GM20000 (cell line): ENCODE results near the gene POLR3B.
"Not testable (repeated sequence)": the region's sequence is repeated elsewhere in the genome, so short reads cannot be mapped to it uniquely, and the experiment has no call there.

Experiments used
- DNase-seq: peaks from one replicate; pipeline ENCODE4 v3.0.0; 2012; ENCODE audit warnings: low spot score
- TF ChIP-seq, protein P1 (sequence below): IDR thresholded peaks from 2 replicates; pipeline ENCODE4 v1.5.1; 2012; ENCODE audit warnings: mild to moderate bottlenecking, control low read depth; ENCODE audit errors: extremely low read depth, missing control alignments

The POLR3B gene

DNA sequence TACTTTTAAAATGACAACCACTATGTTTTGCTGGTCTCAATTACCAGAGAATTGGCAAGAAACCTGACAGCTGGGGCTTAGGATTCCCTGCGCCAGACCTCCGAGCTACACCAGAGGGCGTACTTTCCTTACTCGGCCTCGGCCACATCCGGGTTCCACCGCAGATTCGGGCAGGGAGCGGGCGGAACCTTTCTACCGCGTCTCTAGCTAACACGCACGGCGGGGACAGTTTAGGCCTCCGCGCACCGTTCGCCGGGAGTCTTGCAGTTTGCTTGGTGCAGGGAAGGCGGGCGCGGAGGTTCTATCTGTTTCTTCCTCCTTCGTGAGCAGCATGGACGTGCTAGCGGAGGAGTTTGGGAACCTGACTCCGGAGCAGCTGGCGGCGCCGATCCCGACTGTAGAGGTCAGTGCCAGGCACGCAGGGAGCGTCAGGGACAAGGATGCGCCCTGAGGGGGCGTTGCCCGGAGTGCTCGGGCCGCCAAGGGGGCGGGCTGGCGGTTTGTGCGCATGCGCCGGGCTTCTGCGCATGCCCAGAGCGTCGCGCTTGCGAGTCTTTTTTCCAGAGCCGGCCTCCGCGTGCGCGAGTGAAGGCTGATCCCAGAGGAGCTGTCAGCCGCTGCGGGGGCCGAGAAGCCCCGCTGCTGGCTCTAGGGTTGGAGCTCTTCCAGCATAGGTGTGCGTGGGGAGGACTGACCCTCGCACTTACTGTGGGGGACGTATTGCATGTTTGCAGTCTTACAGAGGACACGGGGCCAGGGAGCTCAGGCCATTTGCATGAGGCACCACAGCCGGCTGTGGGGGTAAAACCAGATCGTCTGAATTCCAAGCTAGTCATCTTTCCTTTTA, at the start of gene POLR3B:
Gene POLR3B, plus strand, starts transcription at position 200 of the 847 bp plus-strand sequence. Its CDS starts 132 bp downstream, at position 332.
- TF ChIP-seq, protein P1, sequence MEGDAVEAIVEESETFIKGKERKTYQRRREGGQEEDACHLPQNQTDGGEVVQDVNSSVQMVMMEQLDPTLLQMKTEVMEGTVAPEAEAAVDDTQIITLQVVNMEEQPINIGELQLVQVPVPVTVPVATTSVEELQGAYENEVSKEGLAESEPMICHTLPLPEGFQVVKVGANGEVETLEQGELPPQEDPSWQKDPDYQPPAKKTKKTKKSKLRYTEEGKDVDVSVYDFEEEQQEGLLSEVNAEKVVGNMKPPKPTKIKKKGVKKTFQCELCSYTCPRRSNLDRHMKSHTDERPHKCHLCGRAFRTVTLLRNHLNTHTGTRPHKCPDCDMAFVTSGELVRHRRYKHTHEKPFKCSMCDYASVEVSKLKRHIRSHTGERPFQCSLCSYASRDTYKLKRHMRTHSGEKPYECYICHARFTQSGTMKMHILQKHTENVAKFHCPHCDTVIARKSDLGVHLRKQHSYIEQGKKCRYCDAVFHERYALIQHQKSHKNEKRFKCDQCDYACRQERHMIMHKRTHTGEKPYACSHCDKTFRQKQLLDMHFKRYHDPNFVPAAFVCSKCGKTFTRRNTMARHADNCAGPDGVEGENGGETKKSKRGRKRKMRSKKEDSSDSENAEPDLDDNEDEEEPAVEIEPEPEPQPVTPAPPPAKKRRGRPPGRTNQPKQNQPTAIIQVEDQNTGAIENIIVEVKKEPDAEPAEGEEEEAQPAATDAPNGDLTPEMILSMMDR: peak; percentile 87
- DNase-seq: peak; percentile 89

DNA sequence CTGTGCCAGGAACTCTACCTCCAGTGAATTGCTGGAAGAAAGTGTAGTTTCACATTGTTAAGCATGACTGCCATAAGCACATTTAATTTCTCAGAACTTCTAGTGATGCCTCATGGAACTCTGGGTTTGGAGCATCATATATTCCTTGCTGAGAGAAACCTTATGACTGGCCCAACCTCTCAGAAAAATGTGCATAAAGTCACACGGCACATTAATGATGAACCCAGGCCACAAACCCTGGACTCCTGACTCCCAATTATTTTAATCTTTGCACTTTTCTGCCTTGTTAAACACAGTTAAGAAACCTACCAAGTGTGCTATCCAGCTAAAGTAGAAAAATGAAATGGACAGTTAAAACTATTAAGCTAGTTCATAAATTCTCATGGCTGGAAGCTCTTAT, 49.4 kb upstream of the POLR3B start:
- no peak for DNase-seq

DNA sequence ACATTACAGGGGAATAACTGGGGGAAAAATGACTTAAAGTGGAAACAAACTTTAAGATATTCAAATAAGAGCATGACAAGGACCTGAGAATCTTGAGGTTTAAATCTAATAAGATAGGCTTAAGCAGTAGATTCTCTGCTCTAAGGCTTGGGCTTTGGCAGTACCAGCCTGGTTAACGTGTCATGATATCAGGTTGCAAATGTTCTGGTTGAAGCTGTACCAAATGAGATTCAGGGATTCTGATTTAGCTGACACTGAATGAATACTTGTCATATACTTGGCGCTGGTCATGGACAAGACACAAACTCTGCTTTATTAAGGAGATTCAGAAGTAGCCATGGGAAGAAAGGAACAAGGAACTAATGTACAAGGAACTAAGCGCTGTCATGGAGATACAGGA, 48.9 kb upstream of the POLR3B start:
- no peak for DNase-seq
- TF ChIP-seq, protein P1: no peak

More for the DNA sequence above, 49.4 kb upstream of the POLR3B start:
- TF ChIP-seq, protein P1: no peak

DNA sequence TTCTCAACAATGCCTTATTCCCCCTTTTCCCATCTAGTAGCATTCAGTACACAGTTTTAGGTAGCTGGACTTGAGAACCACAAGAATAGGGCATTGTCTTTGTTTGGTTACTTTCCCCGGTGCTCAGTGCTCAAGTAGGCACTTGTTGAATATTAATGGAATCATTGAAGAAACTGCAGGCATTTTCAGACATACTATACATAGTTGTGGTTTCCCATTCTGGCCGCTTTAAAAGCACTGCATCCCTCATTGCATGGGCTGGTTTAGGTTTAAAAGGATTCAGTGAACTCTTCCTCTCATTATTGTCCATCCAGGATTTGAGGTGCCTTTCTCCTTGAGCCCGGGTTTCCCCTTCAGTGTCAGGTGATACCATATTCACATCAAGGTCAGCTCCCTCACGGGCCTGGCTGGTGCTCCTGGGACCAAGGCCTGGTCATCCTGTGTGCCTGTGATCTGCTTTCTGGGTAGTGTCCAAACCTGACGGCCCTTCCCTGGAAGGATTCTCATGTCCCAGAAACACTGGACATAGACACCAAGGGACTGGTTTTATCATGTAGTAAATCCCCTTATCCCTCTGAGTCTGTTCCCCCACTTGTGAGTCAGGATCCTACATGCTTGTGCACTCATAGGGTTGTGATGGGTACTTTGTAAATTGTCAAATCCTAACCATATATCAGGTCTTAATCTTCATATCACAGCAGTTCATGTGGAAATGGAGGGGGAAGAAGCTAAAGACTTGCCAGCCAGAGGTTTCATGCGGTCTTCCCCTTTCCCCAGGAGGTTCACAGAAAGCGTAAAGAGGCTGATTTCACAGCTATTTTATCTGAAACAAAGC, 47.7 kb upstream of the POLR3B start:
- no peak for DNase-seq
- TF ChIP-seq, protein P1: no peak

DNA sequence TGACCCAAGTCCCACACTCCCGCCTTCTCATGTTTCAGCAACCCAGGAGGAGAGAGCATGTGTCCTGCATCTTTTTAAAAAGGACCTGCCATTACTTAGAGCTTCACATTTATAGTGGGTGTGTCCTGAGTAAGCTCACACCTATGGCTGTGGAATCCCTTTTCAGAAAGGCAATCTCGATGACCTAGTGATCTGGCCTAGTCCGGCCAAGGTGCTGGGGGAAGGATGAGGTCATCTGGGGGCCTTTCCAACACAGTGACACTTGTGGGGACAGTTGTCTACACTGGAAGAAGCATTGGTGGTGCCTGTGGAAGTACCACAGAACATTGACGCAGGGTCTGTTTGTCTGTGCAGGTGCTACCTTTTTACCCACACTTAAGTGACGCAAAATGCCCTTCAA, 46.9 kb upstream of the POLR3B start:
- TF ChIP-seq, protein P1: no peak
- no peak for DNase-seq

DNA sequence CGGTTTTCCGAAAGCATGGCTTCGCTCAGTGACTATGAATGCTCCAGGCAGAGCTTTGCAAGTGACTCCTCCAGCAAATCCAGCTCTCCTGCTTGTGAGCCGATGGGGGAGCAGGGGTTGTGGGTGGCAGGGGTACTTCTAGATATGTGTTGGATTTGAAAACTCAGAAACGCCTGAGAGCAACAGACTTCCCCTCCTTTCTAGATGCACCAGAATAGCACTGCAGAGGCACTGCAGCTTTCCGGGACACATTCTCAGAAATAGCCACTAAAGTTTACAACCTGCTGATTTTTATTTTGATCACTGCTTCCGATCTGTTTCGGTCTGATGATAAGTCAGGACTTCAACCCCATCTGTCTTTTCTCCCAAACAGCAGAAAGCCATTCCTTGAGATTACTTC, 46.4 kb upstream of the POLR3B start:
- TF ChIP-seq, protein P1: no peak
- DNase-seq: no peak

DNA sequence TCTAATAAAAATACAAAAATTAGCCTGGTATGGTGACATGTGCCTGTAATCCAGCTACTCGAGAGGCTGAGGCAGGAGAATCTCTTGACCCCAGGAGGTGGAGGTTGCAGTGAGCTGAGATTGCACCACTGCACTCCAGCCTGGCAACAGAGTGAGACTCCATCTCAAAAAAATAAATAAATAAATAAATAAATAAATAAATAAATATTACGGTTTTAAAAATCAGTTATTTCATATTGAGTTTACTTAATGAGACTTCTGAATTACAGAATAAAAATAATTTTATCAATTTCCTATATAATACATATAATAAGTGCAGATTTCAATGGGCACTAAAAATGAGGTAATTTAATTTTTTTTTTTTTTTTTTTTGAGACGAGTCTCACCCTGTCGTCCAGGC, 44.1 kb upstream of the POLR3B start:
- DNase-seq: not testable (repeated sequence)
